Testis (tissue), 2 donors: Measurements from ENCODE around the gene NCCRP1.

Source experiments
- POLR2A ChIP-seq: fragments of 450-650 bp; IDR thresholded peaks from one replicate; pipeline ENCODE4 v1.6.1; 2017; ENCODE audit warnings: antibody characterized with exemption, mild to moderate bottlenecking, moderate library complexity
- TF ChIP-seq, protein P1 (sequence below), 3 experiments: fragments of 450-650 bp in 2 of 3; fragments of 200-600 bp in 1 of 3; sonication (generic) in 1 of 3; IDR thresholded peaks; one replicate each; pipeline ENCODE4 v1.5.1; 2016 to 2019; ENCODE audit warnings: antibody characterized with exemption in 3 of 3, mild to moderate bottlenecking in 2 of 3, moderate library complexity in 1 of 3

DNA sequence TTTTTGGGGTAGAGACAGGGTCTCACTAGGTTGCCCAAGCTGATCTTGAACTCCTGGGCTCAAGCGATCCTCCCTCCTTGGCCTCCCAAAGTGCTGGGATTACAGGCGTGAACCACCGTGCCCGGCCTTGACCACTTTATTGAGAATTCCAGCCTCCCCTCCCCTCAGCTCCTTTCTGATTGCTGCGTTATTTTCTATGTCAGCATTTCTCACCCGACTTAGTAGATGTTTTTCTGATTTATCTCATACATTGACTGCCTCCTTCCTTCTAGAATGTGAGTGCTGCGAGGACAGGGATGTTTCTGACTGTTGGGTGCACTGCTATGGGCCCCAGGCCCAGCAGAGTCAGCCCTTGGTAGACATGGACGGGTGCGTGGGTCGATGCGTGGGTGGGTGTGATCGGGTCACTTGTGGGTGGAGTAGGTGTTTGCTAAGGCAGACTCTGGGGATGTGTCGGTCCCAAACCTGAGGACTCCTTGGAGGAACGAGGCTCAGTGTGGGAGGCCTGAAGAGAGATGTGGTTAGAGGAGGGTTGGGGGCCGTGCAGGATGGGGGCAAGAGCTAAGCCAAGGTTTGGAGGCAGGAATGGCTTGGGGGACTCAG lies 34.2 kb upstream of the NCCRP1 start:
- TF ChIP-seq, protein P1, sequence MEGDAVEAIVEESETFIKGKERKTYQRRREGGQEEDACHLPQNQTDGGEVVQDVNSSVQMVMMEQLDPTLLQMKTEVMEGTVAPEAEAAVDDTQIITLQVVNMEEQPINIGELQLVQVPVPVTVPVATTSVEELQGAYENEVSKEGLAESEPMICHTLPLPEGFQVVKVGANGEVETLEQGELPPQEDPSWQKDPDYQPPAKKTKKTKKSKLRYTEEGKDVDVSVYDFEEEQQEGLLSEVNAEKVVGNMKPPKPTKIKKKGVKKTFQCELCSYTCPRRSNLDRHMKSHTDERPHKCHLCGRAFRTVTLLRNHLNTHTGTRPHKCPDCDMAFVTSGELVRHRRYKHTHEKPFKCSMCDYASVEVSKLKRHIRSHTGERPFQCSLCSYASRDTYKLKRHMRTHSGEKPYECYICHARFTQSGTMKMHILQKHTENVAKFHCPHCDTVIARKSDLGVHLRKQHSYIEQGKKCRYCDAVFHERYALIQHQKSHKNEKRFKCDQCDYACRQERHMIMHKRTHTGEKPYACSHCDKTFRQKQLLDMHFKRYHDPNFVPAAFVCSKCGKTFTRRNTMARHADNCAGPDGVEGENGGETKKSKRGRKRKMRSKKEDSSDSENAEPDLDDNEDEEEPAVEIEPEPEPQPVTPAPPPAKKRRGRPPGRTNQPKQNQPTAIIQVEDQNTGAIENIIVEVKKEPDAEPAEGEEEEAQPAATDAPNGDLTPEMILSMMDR (IDR thresholded peaks at IDR 0.05), result no peak
- TF ChIP-seq POLR2A, result no peak
